H1 (cell line): Measurements from ENCODE around the gene ATP2B3. TPM values are rescaled to one million over a fixed set of nuclear protein-coding genes. Genes with fewer than 3 reads are reported as not detected.

ENCODE experiments used
- EZH2 ChIP-seq: fragments of 200-600 bp; sonication (generic); IDR thresholded peaks from 2 replicates; pipeline ENCODE4 v1.7.1; 2012; ENCODE audit warnings: low read depth, mild to moderate bottlenecking, moderate library complexity, low read length, inconsistent platforms; ENCODE audit not compliant: severe bottlenecking
- HDAC2 ChIP-seq, 2 experiments: fragments of 300-600 bp in 1 of 2; sonication (generic) in 1 of 2; IDR thresholded peaks; 2 replicates each; pipeline ENCODE4 v1.6.1; 2011 to 2012; ENCODE audit warnings: low read depth in 2 of 2, low read length in 2 of 2, mild to moderate bottlenecking in 2 of 2, moderate library complexity in 2 of 2, borderline replicate concordance in 1 of 2, inconsistent platforms in 1 of 2
- HDAC6 ChIP-seq: IDR thresholded peaks from one replicate; pipeline ENCODE4 v1.7.1; 2012; ENCODE audit warnings: low read depth, mild to moderate bottlenecking, inconsistent platforms, low read length, moderate library complexity
- NRF1 ChIP-seq: IDR thresholded peaks from 2 replicates; pipeline ENCODE4 v1.6.1; 2011; ENCODE audit warnings: mild to moderate bottlenecking, low read depth, low read length, improper control_type of control experiment
- RAD21 ChIP-seq, 2 experiments: IDR thresholded peaks in 1 of 2; conservative IDR thresholded peaks in 1 of 2; 2 replicates each; pipeline ENCODE4 v1.6.1; 2011; ENCODE audit warnings: low read depth in 2 of 2, low read length in 2 of 2, improper control_type of control experiment in 1 of 2, inconsistent platforms in 1 of 2, mild to moderate bottlenecking in 1 of 2, moderate library complexity in 1 of 2
- SP1 ChIP-seq: IDR thresholded peaks from 2 replicates; pipeline ENCODE4 v1.6.1; 2011; ENCODE audit warnings: low read depth, low read length
- TCF12 ChIP-seq: IDR thresholded peaks from 2 replicates; pipeline ENCODE4 v1.6.1; 2011; ENCODE audit warnings: low read depth, mild to moderate bottlenecking, low read length
- ZNF274 ChIP-seq: IDR thresholded peaks from 2 replicates; pipeline ENCODE4 v1.7.0; 2012; ENCODE audit warnings: low read length, borderline replicate concordance; ENCODE audit errors: extremely low read depth
- polyA plus RNA-seq, 7 experiments: library from polyadenylated mRNA; depleted of rRNA in 3 of 7; stranded (reverse) in 5 of 7; unstranded in 2 of 7; fragments of >200 nt in 5 of 7; fragments of 200-250 nt in 2 of 7; gene quantifications; 1 replicate in 5 of 7; 2 replicates in 1 of 7; 4 replicates in 1 of 7; pipeline versions ENCODE4 v1.2.1 to v1.2.3, GENCODE V29; 2011 to 2013; ENCODE audit warnings: missing spikeins in 2 of 7, mixed read lengths in 2 of 7
- total RNA-seq: library from RNA; stranded (reverse); fragmentation: NEBNext Ultra II Directional; extraction: Animal tissue kit (Norgen Biotek cat#: 25700); gene quantifications from 2 replicates; pipeline ENCODE4 v1.2.1, GENCODE V29; 2021
- TF ChIP-seq, protein P1 (sequence below): fragments of 300-600 bp; sonication (generic); IDR thresholded peaks from 2 replicates; pipeline ENCODE4 v1.7.1; 2012; ENCODE audit warnings: low read length, moderate library complexity, mild to moderate bottlenecking, inconsistent platforms; ENCODE audit not compliant: insufficient replicate concordance
- TF ChIP-seq, protein P2 (sequence below): IDR thresholded peaks from 2 replicates; pipeline ENCODE4 v1.6.1; 2012; ENCODE audit warnings: inconsistent platforms

The ATP2B3 gene
- total and polyA plus RNA-seq, 2 of the 8 experiments (the other 6 are each of a cell fraction or from before 2014, with no cell fraction given), result 0.14 to 0.19 TPM

DNA sequence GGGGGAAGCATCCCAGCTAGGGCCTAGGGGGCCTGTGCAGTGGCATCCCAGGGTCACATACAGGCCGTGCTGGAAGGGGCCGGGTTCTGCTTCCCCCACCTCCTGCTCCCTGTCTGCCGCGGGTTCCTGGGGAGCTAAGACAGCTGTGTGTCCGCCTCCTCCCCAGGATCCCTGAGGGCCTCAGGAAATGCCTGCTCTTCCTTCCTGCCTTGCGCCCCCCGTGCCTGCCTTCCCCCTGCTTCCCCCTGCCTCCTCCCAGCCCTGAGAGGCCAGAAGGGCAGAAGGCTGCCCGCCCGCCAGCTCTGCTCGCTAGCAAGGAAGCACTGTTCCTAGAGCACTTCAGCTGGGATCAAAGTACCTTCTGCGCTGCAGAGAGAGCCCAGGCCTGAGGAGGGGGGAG is 25.5 kb upstream of the ATP2B3 start (continued):
- TF ChIP-seq, protein P1, sequence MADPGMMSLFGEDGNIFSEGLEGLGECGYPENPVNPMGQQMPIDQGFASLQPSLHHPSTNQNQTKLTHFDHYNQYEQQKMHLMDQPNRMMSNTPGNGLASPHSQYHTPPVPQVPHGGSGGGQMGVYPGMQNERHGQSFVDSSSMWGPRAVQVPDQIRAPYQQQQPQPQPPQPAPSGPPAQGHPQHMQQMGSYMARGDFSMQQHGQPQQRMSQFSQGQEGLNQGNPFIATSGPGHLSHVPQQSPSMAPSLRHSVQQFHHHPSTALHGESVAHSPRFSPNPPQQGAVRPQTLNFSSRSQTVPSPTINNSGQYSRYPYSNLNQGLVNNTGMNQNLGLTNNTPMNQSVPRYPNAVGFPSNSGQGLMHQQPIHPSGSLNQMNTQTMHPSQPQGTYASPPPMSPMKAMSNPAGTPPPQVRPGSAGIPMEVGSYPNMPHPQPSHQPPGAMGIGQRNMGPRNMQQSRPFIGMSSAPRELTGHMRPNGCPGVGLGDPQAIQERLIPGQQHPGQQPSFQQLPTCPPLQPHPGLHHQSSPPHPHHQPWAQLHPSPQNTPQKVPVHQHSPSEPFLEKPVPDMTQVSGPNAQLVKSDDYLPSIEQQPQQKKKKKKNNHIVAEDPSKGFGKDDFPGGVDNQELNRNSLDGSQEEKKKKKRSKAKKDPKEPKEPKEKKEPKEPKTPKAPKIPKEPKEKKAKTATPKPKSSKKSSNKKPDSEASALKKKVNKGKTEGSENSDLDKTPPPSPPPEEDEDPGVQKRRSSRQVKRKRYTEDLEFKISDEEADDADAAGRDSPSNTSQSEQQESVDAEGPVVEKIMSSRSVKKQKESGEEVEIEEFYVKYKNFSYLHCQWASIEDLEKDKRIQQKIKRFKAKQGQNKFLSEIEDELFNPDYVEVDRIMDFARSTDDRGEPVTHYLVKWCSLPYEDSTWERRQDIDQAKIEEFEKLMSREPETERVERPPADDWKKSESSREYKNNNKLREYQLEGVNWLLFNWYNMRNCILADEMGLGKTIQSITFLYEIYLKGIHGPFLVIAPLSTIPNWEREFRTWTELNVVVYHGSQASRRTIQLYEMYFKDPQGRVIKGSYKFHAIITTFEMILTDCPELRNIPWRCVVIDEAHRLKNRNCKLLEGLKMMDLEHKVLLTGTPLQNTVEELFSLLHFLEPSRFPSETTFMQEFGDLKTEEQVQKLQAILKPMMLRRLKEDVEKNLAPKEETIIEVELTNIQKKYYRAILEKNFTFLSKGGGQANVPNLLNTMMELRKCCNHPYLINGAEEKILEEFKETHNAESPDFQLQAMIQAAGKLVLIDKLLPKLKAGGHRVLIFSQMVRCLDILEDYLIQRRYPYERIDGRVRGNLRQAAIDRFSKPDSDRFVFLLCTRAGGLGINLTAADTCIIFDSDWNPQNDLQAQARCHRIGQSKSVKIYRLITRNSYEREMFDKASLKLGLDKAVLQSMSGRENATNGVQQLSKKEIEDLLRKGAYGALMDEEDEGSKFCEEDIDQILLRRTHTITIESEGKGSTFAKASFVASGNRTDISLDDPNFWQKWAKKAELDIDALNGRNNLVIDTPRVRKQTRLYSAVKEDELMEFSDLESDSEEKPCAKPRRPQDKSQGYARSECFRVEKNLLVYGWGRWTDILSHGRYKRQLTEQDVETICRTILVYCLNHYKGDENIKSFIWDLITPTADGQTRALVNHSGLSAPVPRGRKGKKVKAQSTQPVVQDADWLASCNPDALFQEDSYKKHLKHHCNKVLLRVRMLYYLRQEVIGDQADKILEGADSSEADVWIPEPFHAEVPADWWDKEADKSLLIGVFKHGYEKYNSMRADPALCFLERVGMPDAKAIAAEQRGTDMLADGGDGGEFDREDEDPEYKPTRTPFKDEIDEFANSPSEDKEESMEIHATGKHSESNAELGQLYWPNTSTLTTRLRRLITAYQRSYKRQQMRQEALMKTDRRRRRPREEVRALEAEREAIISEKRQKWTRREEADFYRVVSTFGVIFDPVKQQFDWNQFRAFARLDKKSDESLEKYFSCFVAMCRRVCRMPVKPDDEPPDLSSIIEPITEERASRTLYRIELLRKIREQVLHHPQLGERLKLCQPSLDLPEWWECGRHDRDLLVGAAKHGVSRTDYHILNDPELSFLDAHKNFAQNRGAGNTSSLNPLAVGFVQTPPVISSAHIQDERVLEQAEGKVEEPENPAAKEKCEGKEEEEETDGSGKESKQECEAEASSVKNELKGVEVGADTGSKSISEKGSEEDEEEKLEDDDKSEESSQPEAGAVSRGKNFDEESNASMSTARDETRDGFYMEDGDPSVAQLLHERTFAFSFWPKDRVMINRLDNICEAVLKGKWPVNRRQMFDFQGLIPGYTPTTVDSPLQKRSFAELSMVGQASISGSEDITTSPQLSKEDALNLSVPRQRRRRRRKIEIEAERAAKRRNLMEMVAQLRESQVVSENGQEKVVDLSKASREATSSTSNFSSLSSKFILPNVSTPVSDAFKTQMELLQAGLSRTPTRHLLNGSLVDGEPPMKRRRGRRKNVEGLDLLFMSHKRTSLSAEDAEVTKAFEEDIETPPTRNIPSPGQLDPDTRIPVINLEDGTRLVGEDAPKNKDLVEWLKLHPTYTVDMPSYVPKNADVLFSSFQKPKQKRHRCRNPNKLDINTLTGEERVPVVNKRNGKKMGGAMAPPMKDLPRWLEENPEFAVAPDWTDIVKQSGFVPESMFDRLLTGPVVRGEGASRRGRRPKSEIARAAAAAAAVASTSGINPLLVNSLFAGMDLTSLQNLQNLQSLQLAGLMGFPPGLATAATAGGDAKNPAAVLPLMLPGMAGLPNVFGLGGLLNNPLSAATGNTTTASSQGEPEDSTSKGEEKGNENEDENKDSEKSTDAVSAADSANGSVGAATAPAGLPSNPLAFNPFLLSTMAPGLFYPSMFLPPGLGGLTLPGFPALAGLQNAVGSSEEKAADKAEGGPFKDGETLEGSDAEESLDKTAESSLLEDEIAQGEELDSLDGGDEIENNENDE, result no peak
- TF ChIP-seq ZNF274, result no peak
- TF ChIP-seq RAD21 (IDR thresholded peaks at IDR 0.05 in 1 of 2, conservative IDR thresholded peaks at IDR 0.05 in 1 of 2; ENCODE audit: low read depth in 2 of 2, low read length in 2 of 2), result no peak
- TF ChIP-seq HDAC6, result no peak
- no peak for TF ChIP-seq HDAC2 (IDR thresholded peaks at IDR 0.05; ENCODE audit: borderline replicate concordance in 1 of 2, low read depth in 2 of 2, low read length in 2 of 2)
- TF ChIP-seq EZH2, result no peak
- no peak for TF ChIP-seq NRF1
- no peak for TF ChIP-seq SP1
- TF ChIP-seq, protein P2, sequence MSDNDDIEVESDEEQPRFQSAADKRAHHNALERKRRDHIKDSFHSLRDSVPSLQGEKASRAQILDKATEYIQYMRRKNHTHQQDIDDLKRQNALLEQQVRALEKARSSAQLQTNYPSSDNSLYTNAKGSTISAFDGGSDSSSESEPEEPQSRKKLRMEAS, result no peak
- no peak for TF ChIP-seq TCF12
